ENCODE measurements around the gene PUM1.

GRCh38 chr1:30948278-30948677 lies 117.2 kb downstream of the PUM1 start:
- no peak for TF ChIP-seq CTCF (IDR thresholded peaks at IDR 0.05)
- no peak for TF ChIP-seq POLR2A (IDR thresholded peaks at IDR 0.05)
